NT2/D1 (cell line): ENCODE results near the gene MYLK.

ENCODE experiments used
- SUZ12 ChIP-seq: IDR thresholded peaks from 2 replicates; pipeline ENCODE4 v1.6.1; 2011; ENCODE audit not compliant: insufficient read length, insufficient read depth; ENCODE audit errors: extremely low read depth
- YY1 ChIP-seq: IDR thresholded peaks from 2 replicates; pipeline ENCODE4 v1.6.1; 2011; ENCODE audit not compliant: insufficient read length, insufficient read depth

- no peak for TF ChIP-seq YY1
- no peak for TF ChIP-seq SUZ12
These were observed 277.6 kb downstream of the MYLK start for GRCh38 chr3:123606527-123606926.
